ENCODE results near the gene CTXND1. TPM values are rescaled to one million over a fixed set of nuclear protein-coding genes. Genes with fewer than 3 reads are reported as not detected.

Gene CTXND1
- polyA plus RNA-seq, 3 donors from 2014 or later, result not detected

GRCh38 chr15:80152896-80153876 is 98.8 kb downstream of the CTXND1 start, which contains the start of gene FAH:
Gene FAH (plus strand): TSS chr15:80152999. CDS start chr15:80153055, 56 bp downstream.
- H3K27ac Mint-ChIP-seq, result peak within 1 kb of the TSS; percentile 61 to 92 (median 88)
- H3K9me3 Mint-ChIP-seq, result no peaks in the 10 kb centered on the region
- peaks cover 2 to 6% (median 4%) of the 10 kb centered on the region in 3 donors for H3K27me3 Mint-ChIP-seq (ENCODE audit: low read depth in 3 of 3)
- no peaks in the 10 kb centered on the region for H3K36me3 Mint-ChIP-seq
- DNase-seq, result peak; percentile 56 to 61 (median 61)
- H3K4me3 Mint-ChIP-seq, result peak within 1 kb of the TSS; percentile 90 to 97 (median 90)
- H3K4me1 Mint-ChIP-seq, result peaks cover 26 to 28% of the 10 kb centered on the region in 2 donors

GRCh38 chr15:80152180-80152895 is 99.7 kb downstream of the CTXND1 start:
- Mint-ChIP-seq H3K36me3 (no peaks in the 10 kb centered on the region), H3K9me3 (no peaks in the 10 kb centered on the region)

GRCh38 chr15:80151576-80151975 is 100.4 kb downstream of the CTXND1 start:
- Mint-ChIP-seq H3K27me3 (ENCODE audit: low read depth in 3 of 3) (peaks cover 2 to 6% (median 4%) of the 10 kb centered on the region in 3 donors), H3K27ac (peak overlapping the region; percentile 31 to 91 (median 84)), H3K4me1 (peaks cover 26 to 28% of the 10 kb centered on the region in 2 donors), H3K4me3 (peak overlapping the region; percentile 78 to 88 (median 84)), H3K9me3 (no peaks in the 10 kb centered on the region), H3K36me3 (peaks cover 0 to 4% (median 0%) of the 10 kb centered on the region in 3 donors)
- DNase-seq, result no peak

More at GRCh38 chr15:80152180-80152895, 99.7 kb downstream of the CTXND1 start:
- H3K4me1 Mint-ChIP-seq, result peaks cover 26 to 28% of the 10 kb centered on the region in 2 donors
- peak overlapping the region; percentile 78 to 92 (median 90) for H3K4me3 Mint-ChIP-seq
- peak; percentile 70 to 79 (median 79) for DNase-seq
- H3K27me3 Mint-ChIP-seq (ENCODE audit: low read depth in 3 of 3), result peaks cover 2 to 6% (median 4%) of the 10 kb centered on the region in 3 donors
- H3K27ac Mint-ChIP-seq, result peak overlapping the region; percentile 5 to 91 (median 84)

GRCh38 chr15:80151148-80151547 is 100.9 kb downstream of the CTXND1 start:
- Mint-ChIP-seq H3K27me3 (ENCODE audit: low read depth in 3 of 3) (peaks cover 2 to 6% (median 4%) of the 10 kb centered on the region in 3 donors), H3K4me1 (peaks cover 26 to 28% of the 10 kb centered on the region in 2 donors), H3K4me3 (peak overlapping the region in 2 of 5 donors; percentile 10 to 22), H3K9me3 (no peaks in the 10 kb centered on the region), H3K36me3 (peaks cover 0 to 4% (median 3%) of the 10 kb centered on the region in 3 donors), H3K27ac (peak overlapping the region in 2 of 6 donors; percentile 83 to 90)
- no peak for DNase-seq

Other genes starting within 250 kb of the CTXND1 start
- 100 to 1,000 TPM; 136 to 143 (median 136) TPM for gene ZFAND6, start 192.5 kb downstream of the CTXND1 start, polyA plus RNA-seq
- 10 to 100 TPM in 1 of 3 donors, 1 to 10 TPM in 2; 3.9 to 13.0 (median 8.2) TPM for gene FAH, start 99.2 kb downstream of the CTXND1 start, polyA plus RNA-seq
- not detected for gene ARNT2, start 152.2 kb upstream of the CTXND1 start, polyA plus RNA-seq